ENCODE data around the gene CDH11.

CDH11 gene

GRCh38 chr16:64977206-64977920 lies 144.5 kb downstream of the CDH11 start:
- no peak for DNase-seq (ENCODE audit: low read depth in 3 of 3)

GRCh38 chr16:64975821-64976220 lies 146.0 kb downstream of the CDH11 start:
- DNase-seq (ENCODE audit: low read depth in 3 of 3) = no peak

DNA sequence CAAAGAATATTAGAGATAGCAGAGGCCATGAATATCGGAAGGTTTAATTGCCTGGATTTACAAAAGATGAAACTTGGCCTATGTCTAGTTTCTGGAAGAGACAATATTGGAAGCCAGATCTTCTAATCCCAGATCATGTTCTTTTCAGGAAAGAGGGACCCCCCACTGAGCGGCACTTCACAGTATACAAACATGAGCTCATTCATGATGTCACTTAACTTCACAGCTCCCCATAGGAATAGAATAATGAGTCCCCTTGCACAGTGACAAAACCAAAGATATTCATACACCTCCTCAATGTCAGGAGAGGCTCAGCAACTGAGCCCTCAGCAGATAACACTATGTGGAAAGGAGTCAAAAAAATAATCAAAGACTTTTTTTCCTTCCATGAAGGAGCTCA lies 147.5 kb downstream of the CDH11 start:
- no peak for DNase-seq (ENCODE audit: low read depth in 3 of 3)

- no peak for DNase-seq (ENCODE audit: low read depth in 3 of 3)
Observed at GRCh38 chr16:64973171-64973570, 148.7 kb downstream of the CDH11 start.

DNA sequence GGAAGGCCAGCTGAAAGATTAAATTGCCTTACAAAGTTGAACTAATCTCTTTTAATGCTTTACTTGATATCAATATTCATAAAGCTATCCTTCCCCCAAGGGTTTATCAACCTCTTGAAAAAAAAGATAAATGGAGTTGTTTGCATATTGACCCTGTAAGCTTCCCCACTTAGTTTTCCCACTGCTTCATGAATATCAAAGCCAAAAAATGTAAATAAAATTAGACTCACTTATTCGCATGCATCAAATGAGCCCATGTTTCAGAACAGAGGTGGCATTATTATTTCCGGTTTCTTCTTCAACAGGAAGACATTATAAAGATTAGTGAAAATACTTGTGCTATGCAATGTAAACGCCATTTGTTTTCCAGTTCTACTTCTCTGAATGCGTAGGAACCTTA lies 150.7 kb downstream of the CDH11 start:
- DNase-seq (ENCODE audit: low read depth in 3 of 3) = no peak

DNA sequence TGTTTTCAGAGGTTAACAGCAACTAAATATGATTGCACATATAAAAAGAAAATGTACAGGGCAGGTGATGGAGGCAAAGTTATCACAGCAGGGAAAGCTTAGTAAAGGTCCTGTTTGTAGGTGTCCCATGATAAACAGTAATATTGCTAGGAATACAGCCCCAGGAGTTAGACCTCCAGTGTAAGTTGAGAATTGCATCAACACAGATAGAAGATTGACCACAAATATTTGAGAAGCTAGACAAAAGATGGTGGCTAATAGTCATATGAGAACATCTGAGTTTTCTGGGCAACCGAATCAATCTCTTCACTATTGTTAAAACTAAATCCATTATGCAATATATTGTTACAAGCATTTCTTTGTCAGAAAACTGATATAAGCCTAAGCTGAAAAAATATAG lies 152.6 kb downstream of the CDH11 start:
- no peak for DNase-seq (ENCODE audit: low read depth in 3 of 3)

GRCh38 chr16:64968539-64968938 lies 153.3 kb downstream of the CDH11 start:
- DNase-seq (ENCODE audit: low read depth in 3 of 3) = no peak

GRCh38 chr16:64964126-64964540 lies 157.7 kb downstream of the CDH11 start:
- no peak for DNase-seq (ENCODE audit: low read depth in 3 of 3)

DNA sequence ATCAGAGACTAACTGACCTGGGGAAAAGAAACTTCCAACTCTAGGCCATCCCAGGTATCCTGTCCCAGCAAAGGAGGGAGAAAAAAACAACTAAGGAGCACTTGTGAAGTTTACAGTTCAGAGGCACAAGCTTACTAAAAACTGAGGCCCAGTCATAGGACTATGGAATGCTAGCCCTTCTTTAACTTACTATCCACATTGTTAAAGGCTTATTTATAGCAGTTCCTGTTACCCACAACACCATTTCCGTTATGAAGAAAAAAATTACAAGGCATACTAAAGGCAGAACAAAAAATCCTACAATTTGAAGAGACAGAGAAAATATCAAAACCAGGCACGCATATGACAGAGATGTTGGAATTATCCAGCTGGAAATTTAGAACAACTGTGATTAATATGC lies 159.1 kb downstream of the CDH11 start:
- no peak for DNase-seq (ENCODE audit: low read depth in 3 of 3)

DNA sequence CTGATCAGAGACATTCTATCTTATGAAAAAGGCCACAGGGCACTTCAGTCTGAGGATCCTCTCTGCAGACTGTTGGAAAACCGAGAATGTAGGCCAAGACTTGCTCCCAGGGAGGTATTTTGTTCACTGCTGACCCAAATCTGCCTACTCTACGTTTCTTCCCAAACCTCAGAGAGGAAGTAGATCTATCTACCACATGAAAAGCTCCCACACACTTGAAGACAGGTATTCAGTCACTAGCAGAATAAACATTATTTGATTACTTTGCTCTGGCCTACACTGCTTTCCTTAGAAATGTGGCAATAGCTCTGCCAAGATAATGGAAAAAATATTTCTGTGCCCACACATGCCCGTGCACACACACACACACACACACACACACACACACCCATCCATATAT lies 164.6 kb downstream of the CDH11 start:
- no peak for DNase-seq (ENCODE audit: low read depth in 3 of 3)

GRCh38 chr16:64952177-64952576 lies 169.7 kb downstream of the CDH11 start:
- DNase-seq (ENCODE audit: low read depth in 3 of 3) = no peak

GRCh38 chr16:64951193-64951592 lies 170.7 kb downstream of the CDH11 start:
- DNase-seq (ENCODE audit: low read depth in 3 of 3) = no peak

DNA sequence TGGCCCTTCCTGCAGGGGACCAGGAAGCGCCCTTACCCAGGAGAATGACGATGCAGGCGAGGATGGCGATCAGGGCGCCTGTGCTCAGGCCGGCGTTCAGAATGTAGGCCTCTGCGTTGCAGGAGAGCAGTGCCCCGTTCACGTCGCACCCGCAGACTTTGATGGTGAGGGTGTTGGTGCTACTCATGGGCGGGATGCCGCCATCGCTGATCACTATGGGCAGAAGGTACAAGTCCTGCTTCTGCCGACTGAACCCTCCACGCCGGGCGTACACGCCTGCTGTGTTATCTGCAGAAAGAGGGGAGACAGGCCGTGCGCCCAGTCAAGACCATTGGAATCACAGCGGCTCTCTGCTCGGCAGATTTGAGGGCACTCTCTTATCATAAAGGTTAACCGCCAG lies 171.1 kb downstream of the CDH11 start:
- no peak for DNase-seq (ENCODE audit: low read depth in 3 of 3)

GRCh38 chr16:64950262-64950661 lies 171.6 kb downstream of the CDH11 start:
- DNase-seq (ENCODE audit: low read depth in 3 of 3) = no peak

- no peak for DNase-seq (ENCODE audit: low read depth in 3 of 3)
Observed at GRCh38 chr16:64948056-64948455, 173.8 kb downstream of the CDH11 start.

- no peak for DNase-seq (ENCODE audit: low read depth in 3 of 3)
Observed at GRCh38 chr16:64947651-64948050, 174.2 kb downstream of the CDH11 start.

- no peak for DNase-seq (ENCODE audit: low read depth in 3 of 3)
Observed at GRCh38 chr16:64933885-64934284, 188.0 kb downstream of the CDH11 start.

GRCh38 chr16:64926476-64926875 lies 195.4 kb downstream of the CDH11 start:
- no peak for DNase-seq (ENCODE audit: low read depth in 3 of 3)

DNA sequence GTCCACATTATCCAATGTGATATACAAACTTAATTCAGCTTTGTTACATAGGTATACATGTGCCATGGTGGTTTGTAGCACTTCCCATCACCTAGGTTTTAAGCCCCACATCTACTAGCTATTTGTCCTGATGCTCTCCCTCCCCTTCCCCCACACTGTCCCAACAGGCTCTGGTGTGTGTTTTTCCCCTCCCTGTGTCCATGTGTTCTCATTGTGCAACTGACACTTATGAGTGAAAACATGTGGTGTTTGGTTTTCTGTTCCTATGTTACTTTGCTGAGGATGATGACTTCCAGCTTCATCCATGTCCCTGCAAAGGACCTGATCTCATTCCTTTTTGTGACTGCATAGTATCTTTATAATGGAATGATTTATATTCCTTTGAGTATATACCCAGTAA lies 196.7 kb downstream of the CDH11 start:
- DNase-seq (ENCODE audit: low read depth in 3 of 3) = no peak

DNA sequence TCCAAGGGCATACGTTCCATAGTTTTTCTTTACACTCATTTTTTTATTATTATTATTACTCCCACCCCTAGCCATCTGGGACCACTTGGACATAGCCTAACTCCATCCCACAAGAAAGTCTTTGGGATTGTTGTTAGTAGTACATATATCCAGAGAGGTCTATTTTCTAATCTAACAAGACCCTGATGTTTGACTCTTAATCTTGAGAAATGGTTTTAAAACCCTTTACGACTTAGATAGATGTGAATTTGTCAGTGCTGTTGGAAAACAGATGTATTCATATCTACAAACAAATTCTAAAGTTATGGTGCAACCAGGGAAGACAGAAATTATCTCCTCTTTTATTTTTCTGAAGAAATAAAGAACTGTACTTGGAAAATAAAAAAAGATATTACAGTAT lies 197.8 kb downstream of the CDH11 start:
- DNase-seq (ENCODE audit: low read depth in 3 of 3) = no peak

GRCh38 chr16:64919929-64920607 lies 201.8 kb downstream of the CDH11 start:
- no peak for DNase-seq (ENCODE audit: low read depth in 3 of 3)

DNA sequence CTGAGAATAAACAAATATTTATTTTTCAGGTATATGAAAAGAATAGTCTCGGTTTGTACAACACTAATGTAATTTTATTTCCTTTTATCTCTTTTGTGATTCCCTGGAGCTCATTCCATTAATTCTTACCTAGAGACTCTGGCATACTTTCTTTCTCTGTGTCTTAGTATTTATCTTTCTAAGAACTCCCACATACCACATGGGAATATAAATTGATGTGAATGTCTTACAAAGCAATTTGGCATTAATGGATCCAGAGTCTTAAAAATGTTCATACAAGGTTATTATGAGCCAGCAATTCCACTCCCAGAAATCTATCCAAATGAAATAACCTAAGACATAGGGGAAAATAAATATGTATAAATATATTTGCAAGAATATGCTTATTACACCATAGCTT lies 202.7 kb downstream of the CDH11 start:
- DNase-seq (ENCODE audit: low read depth in 3 of 3) = no peak

GRCh38 chr16:64916051-64916450 lies 205.8 kb downstream of the CDH11 start:
- DNase-seq (ENCODE audit: low read depth in 3 of 3) = no peak

- DNase-seq (ENCODE audit: low read depth in 3 of 3) = no peak
Observed at GRCh38 chr16:64910356-64910755, 211.5 kb downstream of the CDH11 start.
